Fibroblast of lung (primary cell): Measurements from ENCODE around the gene PALLD. TPM values are rescaled to one million over a fixed set of nuclear protein-coding genes. Genes with fewer than 3 reads are reported as not detected.

Source experiments
- DNase-seq, 2 donors: peaks; one replicate each; pipeline versions ENCODE4 v3.0.0 to v3.0.0-alpha.2; 2010; ENCODE audit warnings: low read depth in 2 of 2
- H2AFZ ChIP-seq: 2 replicates; pipeline ENCODE4 v1.5.1; 2012; ENCODE audit warnings: low read length, control low read depth, inconsistent platforms
- H3K27ac ChIP-seq: 2 replicates; pipeline ENCODE4 v1.5.1; 2011; ENCODE audit warnings: low read length, control low read depth; ENCODE audit not compliant: insufficient read depth
- H3K27me3 ChIP-seq: 2 replicates; pipeline ENCODE4 v1.5.1; 2011; ENCODE audit warnings: mild to moderate bottlenecking, low read length; ENCODE audit not compliant: control insufficient read depth, insufficient read depth
- H3K36me3 ChIP-seq: 2 replicates; pipeline ENCODE4 v1.5.1; 2011; ENCODE audit warnings: low read length; ENCODE audit not compliant: control insufficient read depth, insufficient read depth
- H3K4me1 ChIP-seq: 2 replicates; pipeline ENCODE4 v1.5.1; 2011; ENCODE audit warnings: low read length; ENCODE audit not compliant: control insufficient read depth, insufficient read depth; ENCODE audit errors: extremely low read depth
- H3K4me2 ChIP-seq: 2 replicates; pipeline ENCODE4 v1.5.1; 2011; ENCODE audit warnings: low read length, control low read depth; ENCODE audit not compliant: insufficient read depth; ENCODE audit errors: extremely low read depth
- H3K4me3 ChIP-seq, 4 experiments: fragments of 200-600 bp in 1 of 4; sonication (generic) in 1 of 4; replicated peaks in 1 of 4; 2 replicates each; pipeline ENCODE4 v1.5.1; 2011 to 2016; ENCODE audit warnings: low read length in 4 of 4, low read depth in 3 of 4, mild to moderate bottlenecking in 3 of 4, control low read depth in 2 of 4, inconsistent platforms in 1 of 4, mixed read lengths in 1 of 4; ENCODE audit not compliant: insufficient read depth in 1 of 4; ENCODE audit errors: control extremely low read depth in 1 of 4
- H3K79me2 ChIP-seq: 2 replicates; pipeline ENCODE4 v1.5.1; 2012; ENCODE audit warnings: mild to moderate bottlenecking, low read length, inconsistent platforms; ENCODE audit not compliant: control insufficient read depth, insufficient read depth
- H3K9ac ChIP-seq: 2 replicates; pipeline ENCODE4 v1.5.1; 2011; ENCODE audit warnings: mild to moderate bottlenecking, low read length, control low read depth; ENCODE audit not compliant: insufficient read depth
- H3K9me3 ChIP-seq: 2 replicates; pipeline ENCODE4 v1.5.1; 2012; ENCODE audit warnings: low read depth, low read length; ENCODE audit not compliant: control insufficient read depth, insufficient read depth
- H4K20me1 ChIP-seq: 2 replicates; pipeline ENCODE4 v1.5.1; 2011; ENCODE audit warnings: low read length; ENCODE audit not compliant: control insufficient read depth, insufficient read depth; ENCODE audit errors: extremely low read depth
- EZH2 ChIP-seq: IDR thresholded peaks from 2 replicates; pipeline ENCODE4 v1.5.1; 2012; ENCODE audit warnings: low read length, control low read depth, mild to moderate bottlenecking; ENCODE audit errors: missing control alignments
- polyA plus RNA-seq, 2 donors: library from polyadenylated mRNA; depleted of rRNA in 1 of 2; stranded (reverse) in 1 of 2; unstranded in 1 of 2; fragments of >200 nt; gene quantifications; 2 replicates each; pipeline ENCODE4 v1.2.1, GENCODE V29; 2011 to 2012; ENCODE audit warnings: missing spikeins in 1 of 2
- total RNA-seq: library from RNA; depleted of rRNA; stranded (reverse); fragments of >200 nt; gene quantifications from 2 replicates; pipeline ENCODE4 v1.2.1, GENCODE V29; 2014
- TF ChIP-seq, protein P1 (sequence below), 2 donors: IDR thresholded peaks in 1 of 2; conservative IDR thresholded peaks in 1 of 2; 1 replicate in 1 of 2; 2 replicates in 1 of 2; pipeline ENCODE4 v1.5.1; 2011 to 2012; ENCODE audit warnings: low read length in 2 of 2, control low read depth in 1 of 2, inconsistent platforms in 1 of 2, low read depth in 1 of 2, mild to moderate bottlenecking in 1 of 2

The PALLD gene
- total and polyA plus RNA-seq, 2 donors (not counting 1 experiment from before 2014, with no cell fraction given): 200 to 205 TPM

- no peaks in the 10 kb centered on the region for H3K36me3 ChIP-seq
- no peak overlapping the region for H2AFZ ChIP-seq
- H3K9me3 ChIP-seq: no peaks in the 10 kb centered on the region
- H3K27ac ChIP-seq: no peak overlapping the region
- no peak for TF ChIP-seq EZH2
- TF ChIP-seq, protein P1, sequence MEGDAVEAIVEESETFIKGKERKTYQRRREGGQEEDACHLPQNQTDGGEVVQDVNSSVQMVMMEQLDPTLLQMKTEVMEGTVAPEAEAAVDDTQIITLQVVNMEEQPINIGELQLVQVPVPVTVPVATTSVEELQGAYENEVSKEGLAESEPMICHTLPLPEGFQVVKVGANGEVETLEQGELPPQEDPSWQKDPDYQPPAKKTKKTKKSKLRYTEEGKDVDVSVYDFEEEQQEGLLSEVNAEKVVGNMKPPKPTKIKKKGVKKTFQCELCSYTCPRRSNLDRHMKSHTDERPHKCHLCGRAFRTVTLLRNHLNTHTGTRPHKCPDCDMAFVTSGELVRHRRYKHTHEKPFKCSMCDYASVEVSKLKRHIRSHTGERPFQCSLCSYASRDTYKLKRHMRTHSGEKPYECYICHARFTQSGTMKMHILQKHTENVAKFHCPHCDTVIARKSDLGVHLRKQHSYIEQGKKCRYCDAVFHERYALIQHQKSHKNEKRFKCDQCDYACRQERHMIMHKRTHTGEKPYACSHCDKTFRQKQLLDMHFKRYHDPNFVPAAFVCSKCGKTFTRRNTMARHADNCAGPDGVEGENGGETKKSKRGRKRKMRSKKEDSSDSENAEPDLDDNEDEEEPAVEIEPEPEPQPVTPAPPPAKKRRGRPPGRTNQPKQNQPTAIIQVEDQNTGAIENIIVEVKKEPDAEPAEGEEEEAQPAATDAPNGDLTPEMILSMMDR (conservative IDR thresholded peaks at IDR 0.05 in 1 of 2, IDR thresholded peaks at IDR 0.05 in 1 of 2; ENCODE audit: low read depth in 1 of 2, low read length in 2 of 2): no peak
- H3K4me2 ChIP-seq: no peak overlapping the region
- H3K79me2 ChIP-seq: no peaks in the 10 kb centered on the region
- H3K27me3 ChIP-seq: no peaks in the 10 kb centered on the region
- no peak for DNase-seq
- no peaks in the 10 kb centered on the region for H4K20me1 ChIP-seq
- H3K4me3 ChIP-seq: no peak overlapping the region
- peaks cover 2% of the 10 kb centered on the region for H3K4me1 ChIP-seq
- no peak overlapping the region for H3K9ac ChIP-seq
These were observed 67.2 kb downstream of the PALLD start for GRCh38 chr4:168564023-168564422.

DNA sequence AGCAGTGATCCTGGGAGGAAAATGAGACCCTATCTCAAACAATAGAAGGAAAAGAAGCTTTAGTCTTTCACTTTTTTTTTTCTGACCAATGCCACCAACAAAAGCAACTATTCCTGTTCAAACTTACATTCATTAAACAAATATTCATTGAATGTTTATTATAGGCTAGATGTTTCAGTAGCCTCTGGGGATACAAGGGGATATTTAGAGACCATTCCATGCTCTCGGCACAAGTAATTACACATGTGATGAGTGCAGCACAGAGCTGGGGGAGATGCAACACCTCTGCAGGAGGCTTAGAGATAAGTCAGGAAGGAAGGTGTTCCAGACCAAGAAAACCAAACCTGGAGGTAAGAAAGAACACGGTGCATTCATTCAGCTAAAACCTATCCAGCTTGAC lies 68.3 kb downstream of the PALLD start:
- no peak for DNase-seq
- Histone ChIP-seq H3K4me3 (no peak overlapping the region), H3K79me2 (no peaks in the 10 kb centered on the region), H2AFZ (no peak overlapping the region), H3K27ac (no peak overlapping the region), H3K4me2 (no peak overlapping the region), H3K9ac (no peak overlapping the region), H3K27me3 (no peaks in the 10 kb centered on the region), H3K4me1 (no peaks in the 10 kb centered on the region), H3K36me3 (no peaks in the 10 kb centered on the region), H3K9me3 (no peaks in the 10 kb centered on the region), H4K20me1 (no peaks in the 10 kb centered on the region)
- no peak for TF ChIP-seq EZH2
- TF ChIP-seq, protein P1 (conservative IDR thresholded peaks at IDR 0.05 in 1 of 2, IDR thresholded peaks at IDR 0.05 in 1 of 2; ENCODE audit: low read depth in 1 of 2, low read length in 2 of 2): no peak

GRCh38 chr4:168566726-168567125 lies 69.9 kb downstream of the PALLD start:
- H3K9me3 ChIP-seq: no peaks in the 10 kb centered on the region
- H3K4me2 ChIP-seq: no peak overlapping the region
- H3K4me1 ChIP-seq: no peaks in the 10 kb centered on the region
- H3K36me3 ChIP-seq: no peaks in the 10 kb centered on the region
- DNase-seq: no peak
- H4K20me1 ChIP-seq: no peaks in the 10 kb centered on the region
- H3K27me3 ChIP-seq: no peaks in the 10 kb centered on the region
- no peak for TF ChIP-seq EZH2
- TF ChIP-seq, protein P1 (conservative IDR thresholded peaks at IDR 0.05 in 1 of 2, IDR thresholded peaks at IDR 0.05 in 1 of 2; ENCODE audit: low read depth in 1 of 2, low read length in 2 of 2): no peak
- no peaks in the 10 kb centered on the region for H3K79me2 ChIP-seq
- no peak overlapping the region for H3K9ac ChIP-seq
- H3K27ac ChIP-seq: no peak overlapping the region
- H2AFZ ChIP-seq: no peak overlapping the region
- no peak overlapping the region for H3K4me3 ChIP-seq
